ENCODE data around the gene SSR1.

- no peak for TF ChIP-seq CTCF (IDR thresholded peaks at IDR 0.05; ENCODE audit: low read length)
- no peak for TF ChIP-seq EZH2 (IDR thresholded peaks at IDR 0.05; ENCODE audit: borderline replicate concordance, low read length)
These were observed 61.2 kb downstream of the SSR1 start for GRCh38 chr6:7251646-7252260.

All from OCI-LY1 (cell line).